Neural crest cell (in vitro differentiated cells): Measurements from ENCODE around the gene NR3C1. TPM values are rescaled to one million over a fixed set of nuclear protein-coding genes. Genes with fewer than 3 reads are reported as not detected.

Source experiments
- DNase-seq: peaks from one replicate; pipeline ENCODE4 v3.0.0; 2021; ENCODE audit warnings: low read depth, mixed read lengths, low spot score
- H3K27ac Mint-ChIP-seq: one replicate; pipeline ENCODE4 v1.8.0; 2021; ENCODE audit warnings: mild to moderate bottlenecking, mixed read lengths; ENCODE audit not compliant: unreplicated experiment
- H3K27me3 Mint-ChIP-seq: 2 replicates; pipeline ENCODE4 v1.8.0; 2021; ENCODE audit warnings: low read depth, mild to moderate bottlenecking, mixed read lengths
- H3K36me3 Mint-ChIP-seq: 2 replicates; pipeline ENCODE4 v1.8.0; 2021; ENCODE audit warnings: low read depth, mild to moderate bottlenecking, mixed read lengths
- H3K4me1 Mint-ChIP-seq: 2 replicates; pipeline ENCODE4 v1.8.0; 2021; ENCODE audit warnings: mixed read lengths
- H3K4me3 Mint-ChIP-seq: one replicate; pipeline ENCODE4 v1.8.0; 2021; ENCODE audit warnings: mild to moderate bottlenecking, mixed read lengths
- H3K9me3 Mint-ChIP-seq: 2 replicates; pipeline ENCODE4 v1.8.0; 2021; ENCODE audit warnings: mixed read lengths
- total RNA-seq: library from RNA; stranded (reverse); gene quantifications from 2 replicates; pipeline ENCODE4 v1.2.1, GENCODE V29; 2021
- TF ChIP-seq, protein P1 (sequence below): fragments of 200-600 bp; sonication (generic); conservative IDR thresholded peaks from 2 replicates; pipeline ENCODE4 v1.5.0; 2021; ENCODE audit warnings: antibody characterized with exemption, mild to moderate bottlenecking

The NR3C1 gene
- total RNA-seq, 1 donor from 2014 or later, result 1.8 TPM

DNA sequence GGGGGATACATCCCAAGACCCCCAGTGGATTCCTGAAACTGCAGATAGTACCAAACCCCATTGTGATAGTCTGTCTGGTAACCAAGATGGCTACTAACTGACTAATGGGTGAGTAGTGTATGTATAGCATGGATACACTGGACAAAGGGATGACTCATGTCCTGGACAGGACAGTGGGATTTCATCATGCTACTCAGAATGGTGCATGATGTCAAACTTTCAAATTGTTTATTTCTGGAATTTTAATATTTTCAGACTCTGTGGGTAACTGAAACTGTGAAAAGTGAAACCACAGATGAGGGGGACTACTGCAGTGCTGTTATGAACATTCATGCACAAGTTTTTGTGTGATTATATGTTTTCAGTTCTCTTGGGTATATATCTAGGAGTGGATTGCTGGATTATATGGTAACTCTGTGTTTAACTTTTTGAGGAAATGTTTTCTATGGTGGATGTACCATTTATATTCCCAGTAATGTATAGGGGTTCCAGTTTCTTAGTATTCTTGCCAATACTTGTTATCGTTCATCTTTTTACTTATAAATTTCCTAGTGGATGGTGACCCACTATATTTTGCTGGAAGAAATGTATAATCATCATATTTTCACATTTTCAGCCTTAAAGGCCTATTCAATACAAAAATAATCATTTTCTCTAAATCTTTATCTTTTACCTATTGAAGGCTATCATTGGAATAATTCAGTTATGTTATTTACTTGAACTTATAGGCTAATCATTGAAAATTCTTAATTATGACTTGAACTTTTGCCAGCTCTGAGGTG, 140.9 kb downstream of the NR3C1 start:
- Mint-ChIP-seq H3K4me1 (no peaks in the 10 kb centered on the region), H3K9me3 (peaks cover 11% of the 10 kb centered on the region), H3K36me3 (peaks cover under 1% of the 10 kb centered on the region), H3K27me3 (no peaks in the 10 kb centered on the region), H3K4me3 (no peak overlapping the region), H3K27ac (no peak overlapping the region)
- DNase-seq, result no peak
- TF ChIP-seq, protein P1, sequence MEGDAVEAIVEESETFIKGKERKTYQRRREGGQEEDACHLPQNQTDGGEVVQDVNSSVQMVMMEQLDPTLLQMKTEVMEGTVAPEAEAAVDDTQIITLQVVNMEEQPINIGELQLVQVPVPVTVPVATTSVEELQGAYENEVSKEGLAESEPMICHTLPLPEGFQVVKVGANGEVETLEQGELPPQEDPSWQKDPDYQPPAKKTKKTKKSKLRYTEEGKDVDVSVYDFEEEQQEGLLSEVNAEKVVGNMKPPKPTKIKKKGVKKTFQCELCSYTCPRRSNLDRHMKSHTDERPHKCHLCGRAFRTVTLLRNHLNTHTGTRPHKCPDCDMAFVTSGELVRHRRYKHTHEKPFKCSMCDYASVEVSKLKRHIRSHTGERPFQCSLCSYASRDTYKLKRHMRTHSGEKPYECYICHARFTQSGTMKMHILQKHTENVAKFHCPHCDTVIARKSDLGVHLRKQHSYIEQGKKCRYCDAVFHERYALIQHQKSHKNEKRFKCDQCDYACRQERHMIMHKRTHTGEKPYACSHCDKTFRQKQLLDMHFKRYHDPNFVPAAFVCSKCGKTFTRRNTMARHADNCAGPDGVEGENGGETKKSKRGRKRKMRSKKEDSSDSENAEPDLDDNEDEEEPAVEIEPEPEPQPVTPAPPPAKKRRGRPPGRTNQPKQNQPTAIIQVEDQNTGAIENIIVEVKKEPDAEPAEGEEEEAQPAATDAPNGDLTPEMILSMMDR, result no peak

DNA sequence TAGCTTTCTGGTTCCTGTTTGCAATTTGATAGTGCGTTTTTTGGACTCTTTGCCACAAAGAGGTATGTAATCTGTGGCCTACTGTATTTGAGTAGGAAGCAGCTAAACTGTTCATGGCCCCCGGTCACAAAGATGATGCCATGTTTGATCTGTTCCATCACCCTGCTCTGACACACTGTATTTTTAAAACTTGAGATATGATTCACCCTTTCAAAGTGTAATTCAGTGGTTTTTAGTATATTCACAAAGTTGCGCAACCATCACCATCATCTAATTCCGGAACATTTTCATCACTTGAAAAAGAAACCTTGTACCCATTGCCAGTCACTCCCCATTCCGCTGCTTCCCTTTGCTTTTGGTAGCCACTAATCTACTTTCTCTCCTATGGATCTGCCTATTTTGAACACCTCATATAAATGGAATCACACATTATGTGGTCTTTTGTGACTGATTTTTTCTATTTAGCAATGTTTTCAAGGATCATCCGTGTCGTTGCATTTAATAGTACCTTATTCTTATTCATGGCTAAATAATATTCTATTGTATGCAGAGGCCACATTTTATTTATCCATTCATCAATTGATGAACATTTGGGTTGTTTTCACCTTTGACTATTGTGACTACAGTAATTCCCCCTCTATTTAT, 141.6 kb downstream of the NR3C1 start:
- TF ChIP-seq, protein P1, result no peak
- no peak overlapping the region for H3K4me3 Mint-ChIP-seq
- DNase-seq, result no peak
- H3K4me1 Mint-ChIP-seq, result no peaks in the 10 kb centered on the region
- no peaks in the 10 kb centered on the region for H3K27me3 Mint-ChIP-seq
- H3K27ac Mint-ChIP-seq, result no peak overlapping the region
- no peaks in the 10 kb centered on the region for H3K36me3 Mint-ChIP-seq
- peaks cover 10% of the 10 kb centered on the region for H3K9me3 Mint-ChIP-seq

DNA sequence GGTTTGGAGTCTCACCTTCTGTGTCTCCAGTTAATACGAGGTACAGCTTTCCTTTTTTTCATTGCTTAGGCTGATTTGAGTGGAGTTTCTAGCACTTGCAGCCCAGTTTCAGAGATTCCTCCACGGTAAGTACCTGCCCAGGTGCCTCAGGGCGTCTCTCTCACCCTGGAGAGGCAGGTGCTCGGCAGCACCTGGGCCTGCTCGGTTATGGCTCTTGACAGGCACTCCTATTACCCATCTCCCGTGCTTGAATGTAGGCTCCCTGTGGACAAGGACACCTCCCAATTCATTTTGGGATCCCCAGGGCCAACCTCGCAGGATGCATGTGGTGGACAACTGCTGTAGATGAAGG, 144.3 kb downstream of the NR3C1 start:
- TF ChIP-seq, protein P1, result no peak
- DNase-seq, result no peak
- peaks cover 4% of the 10 kb centered on the region for H3K9me3 Mint-ChIP-seq
- H3K36me3 Mint-ChIP-seq, result no peaks in the 10 kb centered on the region
- H3K27ac Mint-ChIP-seq, result no peak overlapping the region
- H3K27me3 Mint-ChIP-seq, result no peaks in the 10 kb centered on the region
- no peaks in the 10 kb centered on the region for H3K4me1 Mint-ChIP-seq
- H3K4me3 Mint-ChIP-seq, result no peak overlapping the region

DNA sequence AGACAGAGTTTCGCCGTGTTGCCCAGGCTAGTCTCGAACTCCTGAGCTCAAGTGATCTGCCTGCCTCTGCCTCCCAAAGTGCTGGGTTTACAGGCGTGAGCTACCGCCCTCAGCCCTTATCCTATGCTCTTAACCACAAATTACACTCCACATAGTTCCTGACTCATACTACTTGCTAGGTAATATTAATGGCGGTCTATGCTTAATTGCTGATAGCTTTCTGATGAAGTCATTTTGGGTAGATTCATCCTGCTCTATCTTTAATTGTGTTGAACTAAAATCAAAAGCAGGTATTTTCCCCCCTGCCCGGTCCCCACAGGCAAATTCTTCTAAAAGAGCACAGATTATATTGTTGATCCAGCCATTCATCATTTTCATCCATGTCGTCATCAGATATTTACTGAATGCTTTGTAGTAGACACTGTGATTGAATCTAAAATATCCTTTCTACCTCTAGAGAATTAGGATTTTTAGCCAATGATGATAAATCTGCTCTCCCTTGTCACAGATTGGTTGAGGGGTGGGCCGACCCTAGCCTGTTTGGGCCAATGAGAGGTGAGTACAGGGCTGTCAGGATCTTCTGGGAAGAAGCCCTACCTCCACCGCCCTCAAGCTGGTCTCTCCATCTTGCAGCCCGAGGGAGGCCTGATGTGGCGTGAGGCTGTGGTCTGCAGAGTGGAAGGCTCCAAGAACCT, 144.8 kb downstream of the NR3C1 start:
- TF ChIP-seq, protein P1, result no peak
- H3K4me1 Mint-ChIP-seq, result no peaks in the 10 kb centered on the region
- H3K27me3 Mint-ChIP-seq, result no peaks in the 10 kb centered on the region
- H3K9me3 Mint-ChIP-seq, result peaks cover 4% of the 10 kb centered on the region
- H3K4me3 Mint-ChIP-seq, result no peak overlapping the region
- no peak overlapping the region for H3K27ac Mint-ChIP-seq
- H3K36me3 Mint-ChIP-seq, result no peaks in the 10 kb centered on the region
- no peak for DNase-seq

DNA sequence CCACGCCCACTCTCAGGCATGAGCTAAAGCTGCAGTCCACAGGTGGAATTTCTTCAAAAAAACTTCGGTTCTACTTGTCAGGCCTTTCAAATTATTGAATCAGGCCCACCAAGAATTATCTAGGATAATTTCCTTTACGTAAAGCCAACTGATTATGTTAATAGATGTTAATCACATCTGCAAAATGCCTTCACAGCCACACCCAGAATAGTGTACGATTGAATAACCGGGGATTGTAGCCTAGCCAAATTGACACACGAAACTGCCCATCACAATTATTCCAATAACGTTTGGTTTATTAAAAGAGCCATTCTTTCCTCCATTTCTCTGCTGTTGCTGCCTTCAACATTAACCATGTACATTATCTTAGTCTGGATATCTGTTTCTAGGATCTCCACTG, 148.7 kb downstream of the NR3C1 start:
- H3K4me1 Mint-ChIP-seq, result no peaks in the 10 kb centered on the region
- no peaks in the 10 kb centered on the region for H3K27me3 Mint-ChIP-seq
- no peak overlapping the region for H3K27ac Mint-ChIP-seq
- TF ChIP-seq, protein P1, result no peak
- H3K4me3 Mint-ChIP-seq, result no peak overlapping the region
- H3K9me3 Mint-ChIP-seq, result peaks cover 2% of the 10 kb centered on the region
- no peak for DNase-seq
- H3K36me3 Mint-ChIP-seq, result no peaks in the 10 kb centered on the region
